ENCODE data around the gene KAZN.

Gene KAZN

DNA sequence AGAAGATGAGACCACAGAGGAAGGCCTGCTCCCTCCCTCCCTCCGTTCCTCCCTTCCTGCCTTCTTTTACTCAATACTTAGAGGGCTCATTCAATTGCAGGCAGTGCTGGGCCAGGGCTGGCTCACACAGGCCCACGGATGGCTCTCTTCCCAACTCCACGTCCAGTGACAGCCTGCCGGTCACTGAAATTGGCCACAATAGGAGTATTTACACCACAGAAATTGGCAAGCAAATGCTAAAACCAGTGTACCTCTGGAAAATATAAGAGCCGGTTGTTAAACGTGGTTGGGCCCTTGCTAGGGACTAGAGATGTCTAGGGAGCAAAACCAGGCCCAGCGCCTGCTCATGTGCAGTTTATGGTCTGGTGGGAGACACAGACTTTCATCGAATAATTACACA is 482.6 kb downstream of the KAZN start:
- Histone ChIP-seq H3K36me3 (ENCODE audit: insufficient read depth, low read length) (no peaks in the 10 kb centered on the region), H2AFZ (ENCODE audit: low read length) (no peak overlapping the region), H3K9me2 (replicated peaks; ENCODE audit: low read depth, low read length) (no peaks in the 10 kb centered on the region), H3K79me2 (ENCODE audit: insufficient read depth, low read length) (no peaks in the 10 kb centered on the region), H4K20me1 (ENCODE audit: insufficient read depth, low read length, poor library complexity, severe bottlenecking) (no peaks in the 10 kb centered on the region), H3K4me2 (ENCODE audit: low read depth, low read length, poor library complexity, severe bottlenecking) (no peak overlapping the region), H3K27me3 (ENCODE audit: insufficient read depth, low read length, poor library complexity, severe bottlenecking) (no peaks in the 10 kb centered on the region), H3K9ac (ENCODE audit: low read depth, low read length, poor library complexity, severe bottlenecking) (no peak overlapping the region), H3F3A (ENCODE audit: low read depth) (no peaks in the 10 kb centered on the region), H3K9me3 (ENCODE audit: insufficient read depth, low read depth, low read length) (no peaks in the 10 kb centered on the region), H3K4me1 (ENCODE audit: insufficient read depth, low read length, poor library complexity, severe bottlenecking) (peaks cover 11% of the 10 kb centered on the region), H3K4me3 (ENCODE audit: low read length, poor library complexity, severe bottlenecking) (no peak overlapping the region)
- no peak for TF ChIP-seq CTCF (conservative IDR thresholded peaks at IDR 0.05; ENCODE audit: low read length)
- TF ChIP-seq EZH2phosphoT487 (IDR thresholded peaks at IDR 0.05; ENCODE audit: borderline replicate concordance): no peak

GRCh38 chr1:15083578-15083977 is 485.1 kb downstream of the KAZN start:
- H2AFZ ChIP-seq (ENCODE audit: low read length): no peak overlapping the region
- H3K9ac ChIP-seq (ENCODE audit: low read depth, low read length, poor library complexity, severe bottlenecking): no peak overlapping the region
- no peaks in the 10 kb centered on the region for H3K9me3 ChIP-seq (ENCODE audit: insufficient read depth, low read depth, low read length)
- no peaks in the 10 kb centered on the region for H3F3A ChIP-seq (ENCODE audit: low read depth)
- no peak overlapping the region for H3K4me3 ChIP-seq (ENCODE audit: low read length, poor library complexity, severe bottlenecking)
- no peak overlapping the region for H3K4me2 ChIP-seq (ENCODE audit: low read depth, low read length, poor library complexity, severe bottlenecking)
- H3K36me3 ChIP-seq (ENCODE audit: insufficient read depth, low read length): no peaks in the 10 kb centered on the region
- H3K4me1 ChIP-seq (ENCODE audit: insufficient read depth, low read length, poor library complexity, severe bottlenecking): peaks cover 11% of the 10 kb centered on the region
- no peaks in the 10 kb centered on the region for H3K9me2 ChIP-seq (replicated peaks; ENCODE audit: low read depth, low read length)
- TF ChIP-seq EZH2phosphoT487 (IDR thresholded peaks at IDR 0.05; ENCODE audit: borderline replicate concordance) (no peak), CTCF (conservative IDR thresholded peaks at IDR 0.05; ENCODE audit: low read length) (no peak)
- H3K27me3 ChIP-seq (ENCODE audit: insufficient read depth, low read length, poor library complexity, severe bottlenecking): no peaks in the 10 kb centered on the region
- no peaks in the 10 kb centered on the region for H3K79me2 ChIP-seq (ENCODE audit: insufficient read depth, low read length)
- H4K20me1 ChIP-seq (ENCODE audit: insufficient read depth, low read length, poor library complexity, severe bottlenecking): no peaks in the 10 kb centered on the region

GRCh38 chr1:15088281-15088971 is 489.9 kb downstream of the KAZN start:
- H3K9me2 ChIP-seq (replicated peaks; ENCODE audit: low read depth, low read length): no peaks in the 10 kb centered on the region
- no peak overlapping the region for H3K4me2 ChIP-seq (ENCODE audit: low read depth, low read length, poor library complexity, severe bottlenecking)
- no peaks in the 10 kb centered on the region for H3K79me2 ChIP-seq (ENCODE audit: insufficient read depth, low read length)
- no peaks in the 10 kb centered on the region for H4K20me1 ChIP-seq (ENCODE audit: insufficient read depth, low read length, poor library complexity, severe bottlenecking)
- no peaks in the 10 kb centered on the region for H3K9me3 ChIP-seq (ENCODE audit: insufficient read depth, low read depth, low read length)
- TF ChIP-seq EZH2phosphoT487 (IDR thresholded peaks at IDR 0.05; ENCODE audit: borderline replicate concordance) (no peak), CTCF (conservative IDR thresholded peaks at IDR 0.05; ENCODE audit: low read length) (no peak)
- H2AFZ ChIP-seq (ENCODE audit: low read length): no peak overlapping the region
- no peak overlapping the region for H3K9ac ChIP-seq (ENCODE audit: low read depth, low read length, poor library complexity, severe bottlenecking)
- H3K27me3 ChIP-seq (ENCODE audit: insufficient read depth, low read length, poor library complexity, severe bottlenecking): no peaks in the 10 kb centered on the region
- H3K36me3 ChIP-seq (ENCODE audit: insufficient read depth, low read length): no peaks in the 10 kb centered on the region
- no peak overlapping the region for H3K4me3 ChIP-seq (ENCODE audit: low read length, poor library complexity, severe bottlenecking)
- H3F3A ChIP-seq (ENCODE audit: low read depth): no peaks in the 10 kb centered on the region
- peaks cover 6% of the 10 kb centered on the region for H3K4me1 ChIP-seq (ENCODE audit: insufficient read depth, low read length, poor library complexity, severe bottlenecking)
